Measurements from ENCODE around the gene RFC1.

- TF ChIP-seq CTCF (IDR thresholded peaks at IDR 0.05; ENCODE audit: low read depth, low read length, missing input control) = no peak
- peak; percentile 75 for TF ChIP-seq REST (IDR thresholded peaks at IDR 0.05)
These were observed 12.0 kb downstream of the RFC1 start for GRCh38 chr4:39354254-39354552.

Data from liver (tissue), 2 donors.